Nephron progenitor cell (in vitro differentiated cells): ENCODE data around the gene CTDP1.

Experiments used
- DNase-seq: peaks from one replicate; pipeline ENCODE4 v3.0.0; 2021
- H3K27ac Mint-ChIP-seq: 2 replicates; pipeline ENCODE4 v1.8.0; 2021; ENCODE audit warnings: mild to moderate bottlenecking, moderate library complexity, mixed read lengths
- H3K27me3 Mint-ChIP-seq: 2 replicates; pipeline ENCODE4 v1.8.0; 2021; ENCODE audit warnings: mild to moderate bottlenecking, low read depth, mixed read lengths; ENCODE audit not compliant: poor library complexity
- H3K36me3 Mint-ChIP-seq: 2 replicates; pipeline ENCODE4 v1.8.0; 2021; ENCODE audit warnings: low read depth, mixed read lengths
- H3K4me1 Mint-ChIP-seq: 2 replicates; pipeline ENCODE4 v1.8.0; 2021; ENCODE audit warnings: mixed read lengths
- H3K4me3 Mint-ChIP-seq: 2 replicates; pipeline ENCODE4 v1.8.0; 2021; ENCODE audit warnings: mild to moderate bottlenecking, moderate library complexity, mixed read lengths
- H3K9me3 Mint-ChIP-seq: 2 replicates; pipeline ENCODE4 v1.8.0; 2021; ENCODE audit warnings: mild to moderate bottlenecking, moderate library complexity, mixed read lengths
- TF ChIP-seq, protein P1 (sequence below): fragments of 200-600 bp; sonication (generic); IDR thresholded peaks from 2 replicates; pipeline ENCODE4 v1.5.0; 2021; ENCODE audit warnings: antibody characterized with exemption

The CTDP1 gene

DNA sequence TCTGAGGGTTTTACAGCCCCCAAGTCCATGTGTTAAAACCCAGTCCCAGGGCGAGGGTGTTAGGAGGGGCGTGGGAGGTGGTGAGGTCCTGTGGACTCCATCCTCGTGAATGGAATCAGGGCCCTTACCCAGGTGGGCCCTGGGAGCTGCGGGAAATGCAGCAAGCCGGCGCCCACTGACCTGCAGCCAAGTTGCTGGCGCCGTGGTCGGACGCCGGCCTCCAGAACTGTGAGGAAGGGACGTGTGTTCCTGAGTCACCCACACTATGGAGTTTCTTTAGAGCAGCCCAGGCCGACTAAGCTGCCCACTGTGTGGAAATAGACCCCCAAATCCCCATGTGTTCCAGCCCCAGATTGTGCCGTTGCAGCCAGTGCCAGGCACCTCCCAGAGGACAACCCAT lies 26.4 kb downstream of the CTDP1 start:
- peaks cover 36% of the 10 kb centered on the region for H3K36me3 Mint-ChIP-seq
- TF ChIP-seq, protein P1, sequence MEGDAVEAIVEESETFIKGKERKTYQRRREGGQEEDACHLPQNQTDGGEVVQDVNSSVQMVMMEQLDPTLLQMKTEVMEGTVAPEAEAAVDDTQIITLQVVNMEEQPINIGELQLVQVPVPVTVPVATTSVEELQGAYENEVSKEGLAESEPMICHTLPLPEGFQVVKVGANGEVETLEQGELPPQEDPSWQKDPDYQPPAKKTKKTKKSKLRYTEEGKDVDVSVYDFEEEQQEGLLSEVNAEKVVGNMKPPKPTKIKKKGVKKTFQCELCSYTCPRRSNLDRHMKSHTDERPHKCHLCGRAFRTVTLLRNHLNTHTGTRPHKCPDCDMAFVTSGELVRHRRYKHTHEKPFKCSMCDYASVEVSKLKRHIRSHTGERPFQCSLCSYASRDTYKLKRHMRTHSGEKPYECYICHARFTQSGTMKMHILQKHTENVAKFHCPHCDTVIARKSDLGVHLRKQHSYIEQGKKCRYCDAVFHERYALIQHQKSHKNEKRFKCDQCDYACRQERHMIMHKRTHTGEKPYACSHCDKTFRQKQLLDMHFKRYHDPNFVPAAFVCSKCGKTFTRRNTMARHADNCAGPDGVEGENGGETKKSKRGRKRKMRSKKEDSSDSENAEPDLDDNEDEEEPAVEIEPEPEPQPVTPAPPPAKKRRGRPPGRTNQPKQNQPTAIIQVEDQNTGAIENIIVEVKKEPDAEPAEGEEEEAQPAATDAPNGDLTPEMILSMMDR, result no peak
- H3K27ac Mint-ChIP-seq, result no peak overlapping the region
- DNase-seq, result no peak
- H3K4me1 Mint-ChIP-seq, result no peaks in the 10 kb centered on the region
- no peak overlapping the region for H3K4me3 Mint-ChIP-seq
- no peaks in the 10 kb centered on the region for H3K9me3 Mint-ChIP-seq
- peaks cover 8% of the 10 kb centered on the region for H3K27me3 Mint-ChIP-seq

DNA sequence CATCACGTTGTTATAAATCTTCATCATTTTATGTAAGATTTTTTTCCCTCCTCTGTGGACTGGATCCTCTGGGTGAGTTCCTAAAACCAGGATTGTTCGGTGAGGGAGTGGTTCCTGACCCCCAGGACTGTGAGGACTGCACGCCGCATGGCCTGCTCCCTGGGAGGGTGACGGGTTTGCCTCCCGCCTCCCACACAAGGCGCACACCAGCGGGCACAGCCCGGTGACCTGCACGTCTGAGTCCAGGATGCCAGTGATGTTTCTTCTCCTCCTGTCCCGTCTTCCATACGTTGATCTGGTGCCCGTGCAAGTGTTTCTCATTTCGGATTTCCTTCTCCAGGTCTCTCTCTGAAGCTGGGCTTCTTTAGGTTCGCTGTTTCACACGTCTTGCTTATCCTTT lies 27.1 kb downstream of the CTDP1 start:
- Mint-ChIP-seq H3K4me3 (no peak overlapping the region), H3K27me3 (peaks cover 8% of the 10 kb centered on the region), H3K9me3 (no peaks in the 10 kb centered on the region), H3K36me3 (peaks cover 32% of the 10 kb centered on the region), H3K4me1 (peaks cover 2% of the 10 kb centered on the region), H3K27ac (peak overlapping the region; percentile 18)
- no peak for DNase-seq
- TF ChIP-seq, protein P1, result no peak

DNA sequence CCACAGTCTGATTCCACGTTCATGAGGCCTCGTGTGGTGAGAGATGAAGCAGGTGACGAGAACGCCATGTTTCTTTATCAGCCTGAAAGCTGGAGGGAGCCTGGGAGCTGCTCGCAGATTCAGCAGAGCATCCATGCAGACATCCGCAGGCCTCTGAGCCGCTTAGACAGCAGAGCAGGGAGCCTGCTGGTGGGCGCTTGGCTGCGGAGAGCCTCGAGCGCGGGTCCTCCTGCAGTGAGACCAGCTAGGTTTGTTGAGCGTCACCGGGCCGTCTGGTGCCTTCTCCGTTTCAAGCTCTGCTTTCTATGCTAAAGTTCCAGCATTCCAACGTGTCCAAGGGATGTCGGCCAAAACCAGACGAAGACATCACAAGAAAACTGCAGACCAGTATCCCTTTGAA lies 27.6 kb downstream of the CTDP1 start:
- no peak overlapping the region for H3K4me3 Mint-ChIP-seq
- H3K27me3 Mint-ChIP-seq, result peaks cover 8% of the 10 kb centered on the region
- no peak for DNase-seq
- peak overlapping the region; percentile 18 for H3K27ac Mint-ChIP-seq
- H3K36me3 Mint-ChIP-seq, result peaks cover 28% of the 10 kb centered on the region
- peaks cover 8% of the 10 kb centered on the region for H3K4me1 Mint-ChIP-seq
- TF ChIP-seq, protein P1, result no peak
- no peaks in the 10 kb centered on the region for H3K9me3 Mint-ChIP-seq

DNA sequence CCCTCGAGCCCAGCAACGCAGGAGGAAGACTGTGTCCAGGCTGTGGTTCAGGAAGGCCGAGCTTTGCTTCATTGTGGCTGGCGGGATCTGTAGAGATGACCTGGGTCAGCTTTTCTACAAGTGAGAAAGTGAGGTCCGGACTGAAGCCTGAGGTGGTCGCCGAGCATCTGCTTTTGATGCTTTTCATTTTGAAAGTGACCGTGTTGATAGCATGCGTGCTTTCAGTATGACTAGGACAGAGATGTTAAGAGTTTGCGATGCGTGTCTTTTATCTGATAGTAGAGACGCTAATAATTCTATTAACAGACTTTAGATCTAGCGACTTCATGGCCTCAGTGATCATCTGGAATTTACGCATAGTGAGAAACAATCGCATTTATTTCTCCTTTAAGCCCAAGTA lies 28.1 kb downstream of the CTDP1 start:
- Mint-ChIP-seq H3K4me1 (peaks cover 12% of the 10 kb centered on the region), H3K27me3 (peaks cover 8% of the 10 kb centered on the region), H3K9me3 (no peaks in the 10 kb centered on the region), H3K36me3 (peaks cover 28% of the 10 kb centered on the region), H3K27ac (peak overlapping the region; percentile 8), H3K4me3 (no peak overlapping the region)
- TF ChIP-seq, protein P1, result no peak
- no peak for DNase-seq

DNA sequence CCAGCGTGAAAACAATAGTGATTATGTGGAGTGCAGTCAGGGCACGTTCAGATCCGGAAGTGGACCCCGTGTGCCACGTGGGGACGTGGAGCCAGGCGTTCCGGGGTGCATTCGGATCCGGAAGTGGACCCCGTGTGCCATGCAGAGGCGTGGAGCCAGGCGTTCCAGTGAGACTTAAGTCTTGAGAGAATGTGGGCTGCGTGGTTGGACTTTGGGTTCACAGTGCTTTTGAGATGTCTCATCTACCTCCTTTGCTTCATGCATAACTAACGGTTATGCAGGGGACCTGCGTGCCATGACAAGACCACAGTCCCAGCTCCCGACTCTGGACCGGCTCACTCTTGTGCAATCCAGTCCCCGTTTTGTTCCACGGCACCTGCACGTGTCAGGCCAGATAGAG lies 28.8 kb downstream of the CTDP1 start:
- H3K36me3 Mint-ChIP-seq, result peaks cover 32% of the 10 kb centered on the region
- H3K4me1 Mint-ChIP-seq, result peaks cover 19% of the 10 kb centered on the region
- peaks cover 8% of the 10 kb centered on the region for H3K27me3 Mint-ChIP-seq
- H3K4me3 Mint-ChIP-seq, result no peak overlapping the region
- DNase-seq, result no peak
- no peaks in the 10 kb centered on the region for H3K9me3 Mint-ChIP-seq
- peak overlapping the region; percentile 8 for H3K27ac Mint-ChIP-seq
- TF ChIP-seq, protein P1, result no peak

DNA sequence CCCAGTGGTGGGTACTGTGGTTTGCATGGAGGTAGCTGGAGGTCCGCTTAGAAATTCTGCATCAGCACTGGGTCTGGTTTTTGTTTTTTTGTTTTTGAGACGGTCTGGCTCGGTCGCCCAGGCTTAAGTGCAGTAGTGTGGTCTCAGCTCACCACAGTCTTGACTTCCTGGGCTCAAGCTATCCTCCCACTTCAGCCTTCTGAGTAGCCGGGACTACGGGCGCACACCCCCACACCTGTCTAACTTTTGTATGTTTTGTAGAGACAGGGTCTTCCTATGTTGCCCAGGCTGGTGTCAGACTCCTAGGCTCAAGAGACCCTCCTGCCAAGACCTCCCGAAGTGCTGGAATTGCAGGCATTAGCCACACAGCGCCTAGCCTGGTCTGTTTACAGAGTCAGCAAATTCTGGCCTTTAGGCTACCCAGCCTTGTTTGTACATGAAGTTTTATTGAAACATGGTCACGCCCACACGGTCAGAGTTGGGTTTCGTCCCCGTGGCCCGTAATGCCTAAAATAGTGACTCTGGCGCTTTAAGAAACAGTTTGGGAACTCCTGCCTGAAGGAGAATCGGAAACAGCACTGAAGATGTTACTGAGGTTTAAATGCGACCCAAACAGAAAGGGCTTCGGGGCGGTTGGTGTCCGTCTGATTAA lies 32.7 kb downstream of the CTDP1 start:
- Mint-ChIP-seq H3K4me1 (peaks cover 19% of the 10 kb centered on the region), H3K27me3 (peaks cover 3% of the 10 kb centered on the region), H3K36me3 (peaks cover 16% of the 10 kb centered on the region), H3K4me3 (no peak overlapping the region), H3K27ac (peak overlapping the region; percentile 66), H3K9me3 (no peaks in the 10 kb centered on the region)
- no peak for DNase-seq
- TF ChIP-seq, protein P1, result no peak
